ENCODE measurements around the gene C2orf66.

The C2orf66 gene

DNA sequence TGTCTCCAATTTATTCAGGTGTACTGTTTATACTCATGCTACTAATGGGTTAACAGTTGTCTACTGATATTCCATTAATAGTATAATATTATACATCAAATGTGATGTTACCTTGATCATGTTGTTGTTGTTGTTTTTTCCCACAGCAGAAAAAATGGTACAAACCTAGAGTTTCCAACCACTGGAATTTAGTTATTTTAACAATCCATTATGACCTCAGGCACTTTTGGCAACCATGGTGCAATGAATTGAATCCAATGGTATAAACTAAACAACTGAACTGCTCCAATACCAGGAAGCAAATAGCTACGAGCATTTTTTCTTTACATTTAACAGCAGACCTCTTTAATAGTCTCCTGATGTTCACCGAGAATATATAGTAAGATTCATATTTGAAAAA is 31.0 kb upstream of the C2orf66 start:
- no peak for TF ChIP-seq ZFX (IDR thresholded peaks at IDR 0.05; ENCODE audit: borderline replicate concordance)
- TF ChIP-seq, protein P1, sequence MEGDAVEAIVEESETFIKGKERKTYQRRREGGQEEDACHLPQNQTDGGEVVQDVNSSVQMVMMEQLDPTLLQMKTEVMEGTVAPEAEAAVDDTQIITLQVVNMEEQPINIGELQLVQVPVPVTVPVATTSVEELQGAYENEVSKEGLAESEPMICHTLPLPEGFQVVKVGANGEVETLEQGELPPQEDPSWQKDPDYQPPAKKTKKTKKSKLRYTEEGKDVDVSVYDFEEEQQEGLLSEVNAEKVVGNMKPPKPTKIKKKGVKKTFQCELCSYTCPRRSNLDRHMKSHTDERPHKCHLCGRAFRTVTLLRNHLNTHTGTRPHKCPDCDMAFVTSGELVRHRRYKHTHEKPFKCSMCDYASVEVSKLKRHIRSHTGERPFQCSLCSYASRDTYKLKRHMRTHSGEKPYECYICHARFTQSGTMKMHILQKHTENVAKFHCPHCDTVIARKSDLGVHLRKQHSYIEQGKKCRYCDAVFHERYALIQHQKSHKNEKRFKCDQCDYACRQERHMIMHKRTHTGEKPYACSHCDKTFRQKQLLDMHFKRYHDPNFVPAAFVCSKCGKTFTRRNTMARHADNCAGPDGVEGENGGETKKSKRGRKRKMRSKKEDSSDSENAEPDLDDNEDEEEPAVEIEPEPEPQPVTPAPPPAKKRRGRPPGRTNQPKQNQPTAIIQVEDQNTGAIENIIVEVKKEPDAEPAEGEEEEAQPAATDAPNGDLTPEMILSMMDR (IDR thresholded peaks at IDR 0.05) = no peak
- H3K27ac ChIP-seq = no peak overlapping the region

DNA sequence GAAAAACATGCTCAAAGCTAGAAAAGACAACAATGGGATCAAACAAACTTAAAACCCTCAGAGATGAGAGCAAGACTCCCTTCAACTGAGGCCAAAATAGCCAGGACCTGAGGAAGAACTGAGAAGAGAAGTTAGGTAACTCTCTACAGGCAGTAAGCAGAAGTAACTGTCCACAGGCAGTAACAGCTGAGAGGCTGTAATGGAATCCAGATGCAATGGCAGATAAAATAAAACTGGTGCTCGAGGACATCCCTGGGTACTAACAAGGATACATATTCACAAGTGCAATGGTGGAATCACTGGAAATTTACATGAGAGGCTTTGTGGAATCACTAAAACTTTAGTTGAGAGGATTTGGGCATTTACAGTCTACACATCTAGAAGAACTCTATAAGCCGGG is 30.4 kb upstream of the C2orf66 start:
- no peak overlapping the region for H3K27ac ChIP-seq
- TF ChIP-seq, protein P1 (IDR thresholded peaks at IDR 0.05) = no peak

GRCh38 chr2:196836440-196836839 is 27.3 kb upstream of the C2orf66 start:
- H3K27ac ChIP-seq = no peak overlapping the region
- TF ChIP-seq, protein P1 (IDR thresholded peaks at IDR 0.05) = no peak
- no peak for TF ChIP-seq ZFX (IDR thresholded peaks at IDR 0.05; ENCODE audit: borderline replicate concordance)

GRCh38 chr2:196830701-196831100 is 21.5 kb upstream of the C2orf66 start:
- no peak for TF ChIP-seq ZFX (IDR thresholded peaks at IDR 0.05; ENCODE audit: borderline replicate concordance)
- TF ChIP-seq, protein P1 (IDR thresholded peaks at IDR 0.05) = no peak
- H3K27ac ChIP-seq = no peak overlapping the region

- TF ChIP-seq, protein P1 (IDR thresholded peaks at IDR 0.05) = no peak
- TF ChIP-seq ZFX (IDR thresholded peaks at IDR 0.05; ENCODE audit: borderline replicate concordance) = no peak
- no peak overlapping the region for H3K27ac ChIP-seq
These were observed 18.2 kb upstream of the C2orf66 start for GRCh38 chr2:196827356-196827755.

DNA sequence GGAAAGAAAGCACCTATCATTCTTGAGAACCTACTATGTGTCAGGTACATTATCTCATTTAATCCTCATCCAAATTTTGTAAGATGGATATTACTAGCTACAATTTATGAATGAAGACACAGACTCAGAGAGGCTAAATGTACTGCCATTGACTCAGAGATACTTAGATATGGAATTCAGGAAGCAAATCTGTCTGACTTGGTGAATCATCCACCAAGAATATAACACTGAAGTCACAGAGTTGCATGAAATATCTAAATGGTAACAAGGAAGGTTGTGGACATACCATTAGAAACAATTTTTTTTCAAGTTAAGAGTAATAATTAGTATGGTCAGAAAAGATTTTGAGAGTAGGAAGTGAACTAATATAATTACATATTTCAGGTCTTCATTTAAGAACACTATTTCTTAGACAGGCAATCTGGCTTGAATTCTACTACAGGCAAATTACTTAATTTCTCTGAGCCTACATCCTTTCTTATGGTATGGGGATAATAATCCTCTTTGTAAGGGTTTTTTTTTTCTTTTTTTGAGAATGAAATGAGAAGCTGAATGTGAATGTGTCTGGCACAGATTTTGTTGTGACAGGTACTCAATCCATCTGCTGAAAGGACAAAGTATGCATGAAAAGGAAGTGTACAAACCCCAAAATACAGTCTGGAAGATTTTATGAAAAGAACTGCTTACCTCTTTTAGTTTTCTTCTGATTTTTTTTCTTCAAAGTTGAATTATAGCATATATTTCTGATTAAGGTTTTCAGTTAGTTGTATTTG is 14.8 kb upstream of the C2orf66 start:
- TF ChIP-seq ZFX (IDR thresholded peaks at IDR 0.05; ENCODE audit: borderline replicate concordance) = no peak
- TF ChIP-seq, protein P1 (IDR thresholded peaks at IDR 0.05) = no peak
- H3K27ac ChIP-seq = no peak overlapping the region

- no peak for TF ChIP-seq ZFX (IDR thresholded peaks at IDR 0.05; ENCODE audit: borderline replicate concordance)
- TF ChIP-seq, protein P1 (IDR thresholded peaks at IDR 0.05) = no peak
- H3K27ac ChIP-seq = no peak overlapping the region
These were observed 12.0 kb upstream of the C2orf66 start for GRCh38 chr2:196821195-196821594.
